Daoy (cell line): ENCODE results near the gene STAG1. TPM values are rescaled to one million over a fixed set of nuclear protein-coding genes. Genes with fewer than 3 reads are reported as not detected.
A peak's percentile ranks its signal among the peaks of the same experiment; 100 is the strongest.

ENCODE experiments used
- DNase-seq: peaks from one replicate; pipeline ENCODE4 v3.0.0-alpha.2; 2015; ENCODE audit warnings: low read depth
- total RNA-seq: library from RNA; depleted of rRNA; stranded (reverse); fragments of >200 nt; shearing (Covaris generic); gene quantifications from 2 replicates; pipeline ENCODE4 v1.2.3, GENCODE V29; 2014; rRNA removed

The STAG1 gene
- total RNA-seq, 1 experiment from 2014 or later: 35.6 TPM

GRCh38 chr3:136332302-136332701, 419.9 kb downstream of the STAG1 start:
- no peak for DNase-seq

- no peak for DNase-seq
These were observed 421.3 kb downstream of the STAG1 start for GRCh38 chr3:136330900-136331299.

- DNase-seq: no peak
These were observed 422.6 kb downstream of the STAG1 start for GRCh38 chr3:136329593-136329992.

- no peak for DNase-seq
These were observed 424.5 kb downstream of the STAG1 start for GRCh38 chr3:136327671-136328070.

- no peak for DNase-seq
These were observed 425.9 kb downstream of the STAG1 start for GRCh38 chr3:136326316-136326715.

- DNase-seq: no peak
These were observed 440.2 kb downstream of the STAG1 start for GRCh38 chr3:136311968-136312367.

- no peak for DNase-seq
These were observed 440.9 kb downstream of the STAG1 start for GRCh38 chr3:136311261-136311660.

- DNase-seq: peak; percentile 15
These were observed 446.3 kb downstream of the STAG1 start for GRCh38 chr3:136305879-136306278.

GRCh38 chr3:136300444-136300843, 451.7 kb downstream of the STAG1 start:
- no peak for DNase-seq

GRCh38 chr3:136297826-136298225, 454.4 kb downstream of the STAG1 start:
- DNase-seq: no peak

GRCh38 chr3:136296960-136297359, 455.2 kb downstream of the STAG1 start:
- no peak for DNase-seq

- no peak for DNase-seq
These were observed 458.0 kb downstream of the STAG1 start for GRCh38 chr3:136294176-136294575.

- DNase-seq: no peak
These were observed 458.9 kb downstream of the STAG1 start for GRCh38 chr3:136293279-136293678.

GRCh38 chr3:136292500-136292899, 459.7 kb downstream of the STAG1 start:
- DNase-seq: no peak

- DNase-seq: no peak
These were observed 460.9 kb downstream of the STAG1 start for GRCh38 chr3:136291302-136291701.

Other genes starting within 250 kb of the STAG1 start
- gene SLC35G2, start 66.7 kb upstream of the STAG1 start, total RNA-seq: 15.6 and 25.0 TPM in 2 replicates
- 26.6 and 43.2 TPM in 2 replicates for gene NCK1, start 109.8 kb upstream of the STAG1 start, total RNA-seq
- 1.3 and 1.5 TPM in 2 replicates for gene IL20RB, start 205.6 kb upstream of the STAG1 start, total RNA-seq